Measurements from ENCODE around the gene INSC. TPM values are rescaled to one million over a fixed set of nuclear protein-coding genes. Genes with fewer than 3 reads are reported as not detected.
"Not testable (repeated sequence)": the region's sequence is repeated elsewhere in the genome, so short reads cannot be mapped to it uniquely, and the experiment has no call there.

INSC gene
- total RNA-seq = 1 to 10 TPM in 1 of 2 donors, under 1 TPM in 1; 0.87 to 2.0 TPM

GRCh38 chr11:15114501-15115475 is at the start of gene INSC:
Gene INSC, plus strand, starts transcription at chr11:15114923. Its CDS starts 34,252 bp downstream, at chr11:15149175.
- no peaks in the 10 kb centered on the region for H3K9me3 ChIP-seq
- H3K36me3 ChIP-seq = no peaks in the 10 kb centered on the region
- no peak for DNase-seq (ENCODE audit: low spot score)
- peak within 1 kb of the TSS in 1 of 2 donors; percentile 9 for H3K4me3 ChIP-seq
- H3K27me3 ChIP-seq (replicated peaks; ENCODE audit: insufficient read depth) = no peaks in the 10 kb centered on the region
- no peak for TF ChIP-seq POLR2AphosphoS5 (IDR thresholded peaks at IDR 0.05)
- no peak for TF ChIP-seq POLR2A (IDR thresholded peaks at IDR 0.05)
- TF ChIP-seq CTCF (IDR thresholded peaks at IDR 0.05) = no peak
- H3K4me1 ChIP-seq (replicated peaks) = no peaks in the 10 kb centered on the region
- WGBS = 7% methylated on average over 35 of the region's 50 CpGs
- H3K27ac ChIP-seq = no peak within 1 kb of the TSS
- intact Hi-C loops (cut with DNase I) = no loop called here

GRCh38 chr11:15069751-15070150 is 45.0 kb upstream of the INSC start:
- intact Hi-C loops (cut with DNase I) = loop anchor here (10.0 kb wide), 1 partner anchor 165 kb away; no protein-coding TSS in a partner anchor
- not testable (repeated sequence) for H3K4me3 ChIP-seq; H3K9me3 ChIP-seq; H3K27ac ChIP-seq; H3K36me3 ChIP-seq; DNase-seq (ENCODE audit: low spot score); H3K27me3 ChIP-seq (replicated peaks; ENCODE audit: insufficient read depth); H3K4me1 ChIP-seq (replicated peaks)
- 78% methylated on average over 7 of the region's 7 CpGs for WGBS

- DNase-seq (ENCODE audit: low spot score) = no peak
- Histone ChIP-seq H3K9me3 (no peaks in the 10 kb centered on the region), H3K27ac (no peak overlapping the region), H3K4me1 (replicated peaks) (no peaks in the 10 kb centered on the region), H3K27me3 (replicated peaks; ENCODE audit: insufficient read depth) (no peaks in the 10 kb centered on the region), H3K4me3 (no peak overlapping the region), H3K36me3 (no peaks in the 10 kb centered on the region)
- intact Hi-C loops (cut with DNase I) = loop anchor here (10.0 kb wide), 1 partner anchor 167 kb away; no protein-coding TSS in a partner anchor
- 93% methylated on average over 32 of the region's 32 CpGs for WGBS
- TF ChIP-seq POLR2AphosphoS5 (IDR thresholded peaks at IDR 0.05) = no peak
- TF ChIP-seq POLR2A (IDR thresholded peaks at IDR 0.05) = no peak
- no peak for TF ChIP-seq CTCF (IDR thresholded peaks at IDR 0.05)
Observed at GRCh38 chr11:15071556-15072255, 43.0 kb upstream of the INSC start.

GRCh38 chr11:15072551-15073143 is 42.1 kb upstream of the INSC start:
- WGBS = 75% methylated on average over 22 of the region's 23 CpGs
- Histone ChIP-seq H3K27ac (no peak overlapping the region), H3K9me3 (no peaks in the 10 kb centered on the region), H3K36me3 (no peaks in the 10 kb centered on the region), H3K4me3 (no peak overlapping the region), H3K4me1 (replicated peaks) (no peaks in the 10 kb centered on the region), H3K27me3 (replicated peaks; ENCODE audit: insufficient read depth) (no peaks in the 10 kb centered on the region)
- intact Hi-C loops (cut with DNase I) = loop anchor here (10.0 kb wide), 1 partner anchor 168 kb away; no protein-coding TSS in a partner anchor
- TF ChIP-seq CTCF (IDR thresholded peaks at IDR 0.05) (no peak), POLR2A (IDR thresholded peaks at IDR 0.05) (no peak), POLR2AphosphoS5 (IDR thresholded peaks at IDR 0.05) (no peak)
- DNase-seq (ENCODE audit: low spot score) = no peak

Measured in prostate gland (tissue), 2 donors.